ENCODE measurements around the gene AXIN1.

GRCh38 chr16:349211-349610, 3.3 kb downstream of the AXIN1 start:
- TF ChIP-seq SMAD3 (CRISPR knock-in tag; conservative IDR thresholded peaks at IDR 0.05), result no peak
- TF ChIP-seq POU5F1 (IDR thresholded peaks at IDR 0.05; ENCODE audit: borderline replicate concordance, low read depth, low read length, partially characterized antibody), result no peak
- TF ChIP-seq LARP7 (IDR thresholded peaks at IDR 0.05), result no peak
- no peak for TF ChIP-seq ATF2 (CRISPR knock-in tag; IDR thresholded peaks at IDR 0.05)
- TF ChIP-seq ZBTB34 (CRISPR knock-in tag; IDR thresholded peaks at IDR 0.05), result no peak
- TF ChIP-seq ZNF644 (tag; IDR thresholded peaks at IDR 0.05; ENCODE audit: low read depth), result no peak
- no peak for TF ChIP-seq BACH1 (tag; IDR thresholded peaks at IDR 0.05)
- TF ChIP-seq CTCF (IDR thresholded peaks at IDR 0.05 in 2 of 3, conservative IDR thresholded peaks at IDR 0.05 in 1 of 3; ENCODE audit: insufficient read depth in 2 of 3, low read depth in 1 of 3, low read length in 3 of 3), result no peak
- TF ChIP-seq ZNF253 (CRISPR knock-in tag; conservative IDR thresholded peaks at IDR 0.05), result no peak
- TF ChIP-seq RBM22 (IDR thresholded peaks at IDR 0.05; ENCODE audit: low read depth, low read length, poor library complexity, severe bottlenecking), result no peak
- TF ChIP-seq PHF8 (IDR thresholded peaks at IDR 0.05; ENCODE audit: borderline replicate concordance, low read length), result no peak

All from K562 (cell line).